Adipocyte (in vitro differentiated cells): ENCODE data around the gene TGIF1.

Experiments
- DNase-seq: peaks from one replicate; pipeline ENCODE4 v3.0.0-alpha.2; 2015; ENCODE audit warnings: low read depth
- H3K27me3 ChIP-seq: replicated peaks from 2 replicates; pipeline ENCODE4 v1.7.0; 2013; ENCODE audit warnings: mild to moderate bottlenecking, low read length, moderate library complexity; ENCODE audit not compliant: control insufficient read depth, insufficient read depth
- H3K36me3 ChIP-seq: 2 replicates; pipeline ENCODE4 v1.7.0; 2013; ENCODE audit warnings: low read length, mild to moderate bottlenecking, moderate library complexity; ENCODE audit not compliant: control insufficient read depth, insufficient read depth, severe bottlenecking
- H3K4me1 ChIP-seq: 2 replicates; pipeline ENCODE4 v1.7.0; 2013; ENCODE audit warnings: mild to moderate bottlenecking, low read length, moderate library complexity; ENCODE audit not compliant: control insufficient read depth, insufficient read depth
- H3K4me3 ChIP-seq: 2 replicates; pipeline ENCODE4 v1.7.0; 2013; ENCODE audit warnings: mild to moderate bottlenecking, low read length, moderate library complexity
- H3K9ac ChIP-seq: 2 replicates; pipeline ENCODE4 v1.7.0; 2013; ENCODE audit warnings: mild to moderate bottlenecking, low read length, moderate library complexity
- H3K9me3 ChIP-seq: 2 replicates; pipeline ENCODE4 v1.7.0; 2013; ENCODE audit warnings: mild to moderate bottlenecking, low read length, moderate library complexity; ENCODE audit not compliant: control insufficient read depth

Gene TGIF1

DNA sequence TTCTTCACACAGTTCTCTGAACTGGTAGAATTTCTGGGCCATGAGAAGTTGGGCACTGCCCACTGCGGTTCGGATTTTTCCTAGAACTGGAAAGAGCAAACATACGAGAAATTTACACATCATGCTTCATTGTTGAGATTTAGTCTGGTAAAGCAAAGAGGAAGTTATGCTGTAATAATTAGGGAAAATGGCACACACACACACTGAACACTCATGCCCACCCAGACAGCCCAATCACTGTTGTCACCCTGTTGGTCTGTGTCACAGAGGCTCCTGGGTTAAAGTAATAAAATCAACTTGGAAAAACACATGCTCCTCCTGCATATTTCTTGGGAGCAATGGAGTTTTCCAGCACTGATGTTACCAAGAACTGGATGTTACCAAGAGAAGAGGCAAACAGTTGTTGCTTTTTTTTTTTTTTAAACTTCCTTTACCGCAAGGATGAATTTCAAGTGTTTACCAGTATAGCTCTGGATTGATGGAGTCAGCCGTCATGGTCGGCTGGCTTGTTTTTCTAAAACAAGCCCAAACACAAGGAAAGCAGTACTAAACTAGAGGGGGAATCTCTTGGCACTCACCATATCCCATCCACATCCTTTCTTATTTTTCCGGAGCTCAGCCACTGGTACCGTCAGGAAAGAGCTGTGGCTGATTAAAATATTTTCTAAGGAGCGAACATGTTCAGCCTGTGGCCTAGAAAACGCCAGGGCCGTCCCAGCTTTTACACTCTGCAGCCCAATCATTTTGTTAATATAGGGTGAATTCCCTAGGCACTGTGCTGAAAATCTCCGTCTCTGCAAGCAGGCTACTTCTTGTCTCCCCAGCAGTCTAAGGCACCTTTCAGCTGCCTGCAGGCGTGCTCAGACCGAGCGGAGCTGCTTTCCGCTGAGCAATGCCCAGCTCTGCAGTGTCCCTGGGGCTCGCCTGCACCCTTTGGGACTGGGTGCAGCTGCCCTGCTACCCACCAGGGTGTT is 58.9 kb downstream of the TGIF1 start:
- Histone ChIP-seq H3K4me3 (no peak overlapping the region), H3K9me3 (no peaks in the 10 kb centered on the region), H3K27me3 (no peaks in the 10 kb centered on the region), H3K4me1 (peaks cover 15% of the 10 kb centered on the region), H3K36me3 (no peaks in the 10 kb centered on the region), H3K9ac (no peak overlapping the region)
- DNase-seq = no peak
